NCI-H748 (cell line): Measurements from ENCODE around the gene LRRC23.
A peak's percentile ranks its signal among the peaks of the same experiment; 100 is the strongest.

ENCODE experiments used
- DNase-seq: peaks from one replicate; lab custom pipeline; 2025; ENCODE audit not compliant: unreplicated experiment; lab: John Stamatoyannopoulos, UW

LRRC23 gene

GRCh38 chr12:6955108-6956020, 50.7 kb downstream of the LRRC23 start:
- no peak for DNase-seq

GRCh38 chr12:6956021-6956727, 51.6 kb downstream of the LRRC23 start:
- no peak for DNase-seq

GRCh38 chr12:6957151-6957701, 52.6 kb downstream of the LRRC23 start:
- DNase-seq, result no peak

GRCh38 chr12:6957741-6958608, 53.4 kb downstream of the LRRC23 start:
- DNase-seq, result no peak

GRCh38 chr12:6958609-6959057, 54.0 kb downstream of the LRRC23 start:
- DNase-seq, result no peak

- no peak for DNase-seq
These were observed 54.6 kb downstream of the LRRC23 start for GRCh38 chr12:6959058-6959804.

- no peak for DNase-seq
These were observed 55.4 kb downstream of the LRRC23 start for GRCh38 chr12:6959805-6960592.

- DNase-seq, result no peak
These were observed 56.1 kb downstream of the LRRC23 start for GRCh38 chr12:6960593-6961277.

GRCh38 chr12:6961278-6961694, 56.7 kb downstream of the LRRC23 start:
- no peak for DNase-seq

- peak; percentile 83 for DNase-seq
These were observed 57.2 kb downstream of the LRRC23 start for GRCh38 chr12:6961695-6962284.

- peak; percentile 78 for DNase-seq
These were observed 57.8 kb downstream of the LRRC23 start for GRCh38 chr12:6962285-6963015.

GRCh38 chr12:6963016-6963731, 58.6 kb downstream of the LRRC23 start:
- DNase-seq, result peak; percentile 45
